GM23248 (cell line): ENCODE results near the gene TAF1.

Source experiments
- EZH2 ChIP-seq: fragments of 200-600 bp; sonication (generic); IDR thresholded peaks from 2 replicates; pipeline ENCODE4 v1.6.1; 2018; ENCODE audit warnings: antibody characterized with exemption, mild to moderate bottlenecking; ENCODE audit not compliant: insufficient read depth, poor library complexity, severe bottlenecking
- EZH2phosphoT487 ChIP-seq: fragments of 200-600 bp; sonication (generic); IDR thresholded peaks from 2 replicates; pipeline ENCODE4 v1.6.1; 2018; ENCODE audit warnings: antibody characterized with exemption, moderate library complexity, mild to moderate bottlenecking, low read depth; ENCODE audit not compliant: insufficient read depth

DNA sequence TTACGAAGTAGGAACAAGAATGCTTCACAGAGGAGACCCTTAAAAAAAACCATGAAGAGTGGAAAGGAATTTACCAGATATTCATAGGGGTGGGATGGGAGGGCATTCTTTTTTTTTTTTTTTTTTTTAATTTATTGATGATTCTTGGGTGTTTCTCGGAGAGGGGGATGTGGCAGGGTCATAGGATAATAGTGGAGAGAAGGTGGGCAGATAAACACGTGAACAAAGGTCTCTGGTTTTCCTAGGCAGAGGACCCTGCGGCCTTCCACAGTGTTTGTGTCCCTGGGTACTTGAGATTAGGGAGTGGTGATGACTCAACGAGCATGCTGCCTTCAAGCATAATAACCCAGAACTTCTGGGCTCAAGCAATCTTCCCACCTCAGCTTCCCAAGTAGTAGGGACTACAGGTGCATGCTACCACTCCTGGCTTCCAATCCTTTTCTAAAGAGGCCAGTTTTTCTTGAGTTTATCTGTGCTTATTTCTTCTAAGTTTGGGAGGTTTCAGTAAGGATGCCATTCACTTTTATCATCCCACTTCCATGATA is 100.9 kb downstream of the TAF1 start:
- TF ChIP-seq EZH2phosphoT487 (no peak), EZH2 (no peak)
